ENCODE results near the gene MRGPRX2.

Gene MRGPRX2

GRCh38 chr11:19075636-19076035 lies 15.1 kb upstream of the MRGPRX2 start:
- DNase-seq (ENCODE audit: low read depth): no peak

- DNase-seq (ENCODE audit: low read depth): no peak
Measured at GRCh38 chr11:19073454-19074415, 13.2 kb upstream of the MRGPRX2 start.

- DNase-seq (ENCODE audit: low read depth): no peak
Measured at GRCh38 chr11:19072464-19072863, 11.9 kb upstream of the MRGPRX2 start.

GRCh38 chr11:19071255-19071654 lies 10.7 kb upstream of the MRGPRX2 start:
- DNase-seq (ENCODE audit: low read depth): no peak

- DNase-seq (ENCODE audit: low read depth): no peak
Measured at GRCh38 chr11:19059833-19060232, 684 bp downstream of the MRGPRX2 start.

- no peak for DNase-seq (ENCODE audit: low read depth)
Measured at GRCh38 chr11:19055905-19056304, 4.6 kb downstream of the MRGPRX2 start.

GRCh38 chr11:19055016-19055415 lies 5.5 kb downstream of the MRGPRX2 start:
- DNase-seq (ENCODE audit: low read depth): no peak

GRCh38 chr11:19053909-19054308 lies 6.6 kb downstream of the MRGPRX2 start:
- DNase-seq (ENCODE audit: low read depth): no peak

GRCh38 chr11:19050281-19050680 lies 10.2 kb downstream of the MRGPRX2 start:
- DNase-seq (ENCODE audit: low read depth): no peak

- no peak for DNase-seq (ENCODE audit: low read depth)
Measured at GRCh38 chr11:19049351-19049750, 11.2 kb downstream of the MRGPRX2 start.

GRCh38 chr11:19040051-19040450 lies 20.5 kb downstream of the MRGPRX2 start:
- DNase-seq (ENCODE audit: low read depth): no peak

- no peak for DNase-seq (ENCODE audit: low read depth)
Measured at GRCh38 chr11:19039409-19039808, 21.1 kb downstream of the MRGPRX2 start.

- DNase-seq (ENCODE audit: low read depth): no peak
Measured at GRCh38 chr11:19032990-19033389, 27.5 kb downstream of the MRGPRX2 start.

- peak; percentile 8 for DNase-seq (ENCODE audit: low read depth)
Measured at GRCh38 chr11:19027829-19028595, 32.5 kb downstream of the MRGPRX2 start.

GRCh38 chr11:19026862-19027261 lies 33.7 kb downstream of the MRGPRX2 start:
- DNase-seq (ENCODE audit: low read depth): no peak

- DNase-seq (ENCODE audit: low read depth): peak; percentile 4
Measured at GRCh38 chr11:19025481-19026406, 34.8 kb downstream of the MRGPRX2 start.

- no peak for DNase-seq (ENCODE audit: low read depth)
Measured at GRCh38 chr11:19020831-19021230, 39.7 kb downstream of the MRGPRX2 start.

GRCh38 chr11:19018901-19019300 lies 41.6 kb downstream of the MRGPRX2 start:
- no peak for DNase-seq (ENCODE audit: low read depth)

- no peak for DNase-seq (ENCODE audit: low read depth)
Measured at GRCh38 chr11:19013181-19013857, 47.2 kb downstream of the MRGPRX2 start.

GRCh38 chr11:19012636-19013035 lies 47.9 kb downstream of the MRGPRX2 start:
- no peak for DNase-seq (ENCODE audit: low read depth)
